ELR (cell line): ENCODE results near the gene LRCH3.

Source experiments
- DNase-seq: peaks from one replicate; pipeline ENCODE4 v3.0.0-alpha.2; 2015; ENCODE audit warnings: low read depth

Gene LRCH3

DNA sequence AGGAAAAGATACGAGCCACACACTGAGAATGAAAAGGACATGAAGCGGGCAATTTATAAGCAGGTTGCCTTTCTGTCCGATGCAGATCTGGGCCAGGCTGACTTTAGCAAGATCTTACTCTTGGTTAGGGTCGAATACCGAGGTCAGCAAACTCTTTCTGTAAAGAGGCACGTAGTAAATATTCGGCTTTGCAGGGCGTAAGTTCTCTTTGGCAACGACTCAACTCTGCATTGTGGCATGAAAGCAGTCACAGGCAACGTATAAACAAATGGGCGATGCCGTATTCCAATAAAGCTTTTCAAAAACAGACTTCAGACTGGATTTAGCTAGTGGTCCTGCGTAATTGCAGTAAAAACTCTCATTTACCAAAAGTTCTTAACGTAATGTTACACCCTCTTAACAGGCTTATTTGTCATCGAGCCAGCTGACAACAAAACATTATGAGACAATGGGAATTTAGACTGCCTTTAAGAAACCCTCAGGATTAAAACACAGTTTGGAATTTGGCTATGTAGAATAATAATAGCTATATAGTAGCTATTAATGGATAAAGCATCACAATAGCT lies 145.8 kb downstream of the LRCH3 start:
- DNase-seq: no peak
